Heart left ventricle (tissue), 16 donors: ENCODE results near the gene FOXN1. TPM values are rescaled to one million over a fixed set of nuclear protein-coding genes. Genes with fewer than 3 reads are reported as not detected.

Experiments used
- ATAC-seq, 4 donors: fragments of 200-7000 bp; cut with Tn5 transposase; one replicate each; pipeline ENCODE4 v1.9.1; 2020 to 2022; ENCODE audit warnings: moderate library complexity in 4 of 4, mild to moderate bottlenecking in 3 of 4, moderate number of reproducible peaks in 1 of 4
- DNase-seq, 5 donors: peaks; one replicate each; pipeline ENCODE4 v3.0.0-alpha.2; 2020
- H3K27ac ChIP-seq, 12 donors: fragments of 200-600 bp; sonication (generic) in 4 of 12; one replicate each; pipeline versions ENCODE4 v1.5.0 to v1.8.0; 2016 to 2022; ENCODE audit warnings: mild to moderate bottlenecking in 2 of 12
- H3K27me3 ChIP-seq, 9 donors: fragments of 200-600 bp; sonication (generic) in 2 of 9; one replicate each; pipeline versions ENCODE4 v1.5.1 to v1.8.0; 2016 to 2022; ENCODE audit warnings: mild to moderate bottlenecking in 3 of 9
- H3K36me3 ChIP-seq, 9 donors: fragments of 200-600 bp; sonication (generic) in 2 of 9; one replicate each; pipeline versions ENCODE4 v1.5.0 to v1.8.0; 2018 to 2022; ENCODE audit warnings: mild to moderate bottlenecking in 2 of 9
- H3K4me1 ChIP-seq, 12 donors: fragments of 200-600 bp; sonication (generic) in 4 of 12; one replicate each; pipeline versions ENCODE4 v1.5.0 to v1.8.0; 2016 to 2022; ENCODE audit warnings: mild to moderate bottlenecking in 3 of 12
- H3K4me3 ChIP-seq, 12 donors: fragments of 200-600 bp; sonication (generic) in 4 of 12; one replicate each; pipeline versions ENCODE4 v1.5.0 to v1.8.0; 2017 to 2022; ENCODE audit warnings: mild to moderate bottlenecking in 9 of 12, moderate library complexity in 4 of 12
- H3K9me3 ChIP-seq, 12 donors: fragments of 200-600 bp; sonication (generic) in 4 of 12; one replicate each; pipeline versions ENCODE4 v1.5.0 to v1.8.0; 2016 to 2022; ENCODE audit warnings: mild to moderate bottlenecking in 1 of 12
- CTCF ChIP-seq, 12 donors: fragments of 200-600 bp; sonication (generic) in 4 of 12; IDR thresholded peaks; one replicate each; pipeline versions ENCODE4 v1.5.0 to v1.8.0; 2018 to 2022; ENCODE audit warnings: antibody characterized with exemption in 12 of 12, mild to moderate bottlenecking in 5 of 12
- POLR2A ChIP-seq, 2 donors: fragments of 450-650 bp; IDR thresholded peaks; one replicate each; pipeline ENCODE4 v1.6.1; 2017; ENCODE audit warnings: antibody characterized with exemption in 2 of 2, mild to moderate bottlenecking in 2 of 2, moderate library complexity in 2 of 2
- whole genome bisulfite sequencing, 4 donors: extraction: QIAGEN DNeasy Blood & Tissue Kit in 2 of 4; methylation state at CpG; one replicate each; pipeline versions ENCODE4 v1.1.5 to v1.1.7; 2013 to 2018; 5-methylcytosine and 5-hydroxymethylcytosine counted together
- intact Hi-C, 10 donors: fragments of 100-400 bp; cut with DNase I; formaldehyde crosslinking; loops; one replicate each; pipeline versions ENCODE4 v1.11.1 to v1.14.2; 2022
- polyA plus RNA-seq, 2 donors: library from polyadenylated mRNA; stranded (reverse); fragments of 200-250 nt; gene quantifications; one replicate each; pipeline ENCODE4 v1.2.3, GENCODE V29; 2013
- total RNA-seq, 9 donors: library from RNA; depleted of rRNA in 2 of 9; stranded (reverse); fragments of >200 nt in 2 of 9; fragmentation: NEBNext Ultra II Directional in 3 of 9; extraction: Animal tissue kit (Norgen Biotek cat#: 25700) in 3 of 9; gene quantifications; one replicate each; pipeline versions ENCODE4 v1.1.0 to v1.2.4, GENCODE V29; 2016 to 2023
- donor health status: ischemic (EF 13 %, LVEDD 7.1; RV severe dilation, severe dysfunction).
- donor health status: healthy with polysubstance abuse.
- donor health status: DM: no; HTN: yes; CAD: no.
- donor health status: DM: no; HTN: no; CAD: no.
- donor health status: ischemic (EF 25% LVEDD 6.9; RV normal size, moderate dysfunction).
- donor health status: ischemic (EF 25% LVEDD 5.7; RV mildly dilated, moderate dysfunction).
- donor health status: healthy.
- donor health status: DM: yes; HTN: yes; CAD: no.
- donor health status: ischemic (EF 35%, LVEDD 5.7; RV mildly dilated, moderate dysfunction).
- donor health status: nonischemic (EF 11% LVEDD 7.7; RV severe dilation, severe dysfunction).
- donor health status: DM: yes; HTN: yes; CAD: no.
- donor health status: PGD.
- donor health status: ischemic (EF 29% LVEDD 5.4; RV normal size, mild dysfunction).
- donor health status: nonischemic (EF 23%, LVEDD 6.1; RV moderate dilation, normal function).

FOXN1 gene
- total and polyA plus RNA-seq, 11 donors, result not detected

GRCh38 chr17:28482551-28483199, 23.5 kb upstream of the FOXN1 start:
- Histone ChIP-seq H3K4me1 (no peaks in the 10 kb centered on the region), H3K36me3 (no peaks in the 10 kb centered on the region), H3K9me3 (no peaks in the 10 kb centered on the region), H3K4me3 (no peak overlapping the region), H3K27me3 (peaks cover 0 to 7% (median 0%) of the 10 kb centered on the region in 9 donors), H3K27ac (no peak overlapping the region)
- DNase-seq, result no peak
- peak in 1 of 4 donors; percentile 22 for ATAC-seq
- 72 to 82% (median 75%) methylated on average over 9 to 10 of the region's 10 CpGs for WGBS, 4 donors
- TF ChIP-seq POLR2A (IDR thresholded peaks at IDR 0.05), result no peak
- TF ChIP-seq CTCF (IDR thresholded peaks at IDR 0.05), result no peak
- intact Hi-C loops, result no loop called here

DNA sequence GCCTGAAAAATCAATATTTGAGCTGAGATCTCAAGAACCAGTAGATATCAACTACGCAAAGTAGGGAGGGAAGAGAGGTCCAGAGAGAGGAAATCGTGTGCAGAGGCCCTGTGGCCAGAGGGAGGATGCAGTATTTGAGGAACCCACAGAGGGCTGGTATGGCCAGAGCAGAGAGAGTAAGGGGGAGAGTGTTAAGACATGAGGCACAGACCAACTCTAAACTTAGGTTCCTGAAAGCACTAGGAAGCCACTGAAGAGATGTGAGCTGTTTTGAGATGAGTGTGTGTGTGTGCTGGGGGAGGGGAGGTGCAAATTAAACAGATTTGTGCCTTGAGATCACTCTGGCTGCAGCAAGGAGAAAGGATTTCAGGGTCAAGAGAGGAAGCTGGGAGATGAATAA, 21.9 kb upstream of the FOXN1 start:
- no peak for ATAC-seq
- H3K4me3 ChIP-seq, result no peak overlapping the region
- TF ChIP-seq POLR2A (IDR thresholded peaks at IDR 0.05) (no peak), CTCF (IDR thresholded peaks at IDR 0.05) (no peak)
- intact Hi-C loops, result no loop called here
- H3K4me1 ChIP-seq, result no peaks in the 10 kb centered on the region
- H3K36me3 ChIP-seq, result no peaks in the 10 kb centered on the region
- DNase-seq, result no peak
- H3K27me3 ChIP-seq, result peaks cover 0 to 7% (median 0%) of the 10 kb centered on the region in 9 donors
- no peak overlapping the region for H3K27ac ChIP-seq
- H3K9me3 ChIP-seq, result no peaks in the 10 kb centered on the region
- WGBS, 4 donors, result 51 to 59% (median 55%) methylated on average over 2 of the region's 2 CpGs

- intact Hi-C loops, result no loop called here
- no peak for ATAC-seq
- no peak overlapping the region for H3K4me3 ChIP-seq
- H3K9me3 ChIP-seq, result no peaks in the 10 kb centered on the region
- H3K36me3 ChIP-seq, result no peaks in the 10 kb centered on the region
- H3K4me1 ChIP-seq, result no peaks in the 10 kb centered on the region
- DNase-seq, result no peak
- TF ChIP-seq CTCF (IDR thresholded peaks at IDR 0.05) (no peak), POLR2A (IDR thresholded peaks at IDR 0.05) (no peak)
- 79 to 85% (median 80%) methylated on average over 3 of the region's 3 CpGs for WGBS, 4 donors
- H3K27me3 ChIP-seq, result peaks cover 0 to 7% (median 0%) of the 10 kb centered on the region in 9 donors
- no peak overlapping the region for H3K27ac ChIP-seq
Measured at GRCh38 chr17:28485049-28485448, 21.1 kb upstream of the FOXN1 start.

GRCh38 chr17:28487881-28488532, 18.1 kb upstream of the FOXN1 start:
- no peak for TF ChIP-seq CTCF (IDR thresholded peaks at IDR 0.05)
- TF ChIP-seq POLR2A (IDR thresholded peaks at IDR 0.05), result no peak
- H3K27me3 ChIP-seq, result peaks cover 0 to 7% (median 0%) of the 10 kb centered on the region in 9 donors
- H3K4me3 ChIP-seq, result no peak overlapping the region
- 75 to 85% (median 78%) methylated on average over 3 to 5 of the region's 5 CpGs for WGBS, 4 donors
- intact Hi-C loops, result no loop called here
- no peaks in the 10 kb centered on the region for H3K36me3 ChIP-seq
- no peak overlapping the region for H3K27ac ChIP-seq
- no peaks in the 10 kb centered on the region for H3K4me1 ChIP-seq
- ATAC-seq (no peak), DNase-seq (peak in 1 of 5 donors; percentile 6)
- H3K9me3 ChIP-seq, result no peaks in the 10 kb centered on the region
